Measurements from ENCODE around the gene MNT. TPM values are rescaled to one million over a fixed set of nuclear protein-coding genes. Genes with fewer than 3 reads are reported as not detected.
"Not testable (repeated sequence)": the region's sequence is repeated elsewhere in the genome, so short reads cannot be mapped to it uniquely, and the experiment has no call there.

Gene MNT, protein sequence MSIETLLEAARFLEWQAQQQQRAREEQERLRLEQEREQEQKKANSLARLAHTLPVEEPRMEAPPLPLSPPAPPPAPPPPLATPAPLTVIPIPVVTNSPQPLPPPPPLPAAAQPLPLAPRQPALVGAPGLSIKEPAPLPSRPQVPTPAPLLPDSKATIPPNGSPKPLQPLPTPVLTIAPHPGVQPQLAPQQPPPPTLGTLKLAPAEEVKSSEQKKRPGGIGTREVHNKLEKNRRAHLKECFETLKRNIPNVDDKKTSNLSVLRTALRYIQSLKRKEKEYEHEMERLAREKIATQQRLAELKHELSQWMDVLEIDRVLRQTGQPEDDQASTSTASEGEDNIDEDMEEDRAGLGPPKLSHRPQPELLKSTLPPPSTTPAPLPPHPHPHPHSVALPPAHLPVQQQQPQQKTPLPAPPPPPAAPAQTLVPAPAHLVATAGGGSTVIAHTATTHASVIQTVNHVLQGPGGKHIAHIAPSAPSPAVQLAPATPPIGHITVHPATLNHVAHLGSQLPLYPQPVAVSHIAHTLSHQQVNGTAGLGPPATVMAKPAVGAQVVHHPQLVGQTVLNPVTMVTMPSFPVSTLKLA
- 10 to 100 TPM; 10.2 to 47.0 TPM for total RNA-seq
- 10 to 100 TPM; 11.5 to 18.1 TPM for polyA plus RNA-seq
- long read RNA-seq, donor 1, full-length matches to known transcripts: 9 of 9 reads
- long read RNA-seq, donor 1, partial matches to known transcripts: 0 of 9 reads
- long read RNA-seq, donor 1, other reads (novel, unspliced or antisense): 0 of 9 reads
- long read RNA-seq, donor 2, full-length matches to known transcripts: 4 of 11 reads
- long read RNA-seq, donor 2, partial matches to known transcripts: 7 of 11 reads
- long read RNA-seq, donor 2, other reads (novel, unspliced or antisense): 0 of 11 reads
- long read RNA-seq, donor 3, full-length matches to known transcripts: 3 of 3 reads
- long read RNA-seq, donor 3, partial matches to known transcripts: 0 of 3 reads
- long read RNA-seq, donor 3, other reads (novel, unspliced or antisense): 0 of 3 reads
- long read RNA-seq, donor 4, full-length matches to known transcripts: 7 of 7 reads
- long read RNA-seq, donor 4, partial matches to known transcripts: 0 of 7 reads
- long read RNA-seq, donor 4, other reads (novel, unspliced or antisense): 0 of 7 reads
- long read RNA-seq, donor 5, full-length matches to known transcripts: 13 of 23 reads
- long read RNA-seq, donor 5, partial matches to known transcripts: 10 of 23 reads
- long read RNA-seq, donor 5, other reads (novel, unspliced or antisense): 0 of 23 reads

DNA sequence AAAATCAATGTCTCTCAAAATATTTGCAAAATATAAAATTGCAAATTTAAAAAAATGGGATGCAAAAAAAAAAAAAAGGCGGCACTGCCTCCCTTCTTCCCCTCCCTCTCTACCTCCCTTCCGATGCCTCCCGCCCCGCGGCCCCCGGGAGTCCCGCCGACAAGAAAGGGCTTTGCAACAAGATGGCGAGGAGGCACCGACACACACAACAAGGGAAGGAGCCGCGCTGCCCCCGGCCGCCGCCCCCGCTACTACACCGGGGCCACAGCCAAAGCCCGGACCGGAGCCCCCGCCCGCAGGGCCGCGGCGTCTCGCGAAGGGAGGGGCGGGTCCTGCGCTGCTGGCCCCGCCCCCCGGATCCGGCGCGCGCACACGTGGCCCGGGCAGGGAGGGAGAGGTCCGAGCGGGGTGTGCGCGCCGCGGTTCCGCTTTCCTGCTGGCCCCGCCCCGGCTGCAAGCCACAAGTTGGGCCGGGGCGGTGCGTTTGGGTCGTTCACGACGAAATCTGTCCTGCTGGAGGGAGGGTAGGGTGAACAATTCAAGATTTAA, at the start of gene MNT:
Gene MNT, minus strand, starts transcription at position 184 of the 549 bp plus-strand sequence. CDS start 348 bp downstream, outside the sequence.
- DNase-seq (peak; percentile 96 to 97 (median 96)), ATAC-seq (ENCODE audit: insufficient read depth, low FRiP score) (peak; percentile 64)
- TF ChIP-seq, protein P1, sequence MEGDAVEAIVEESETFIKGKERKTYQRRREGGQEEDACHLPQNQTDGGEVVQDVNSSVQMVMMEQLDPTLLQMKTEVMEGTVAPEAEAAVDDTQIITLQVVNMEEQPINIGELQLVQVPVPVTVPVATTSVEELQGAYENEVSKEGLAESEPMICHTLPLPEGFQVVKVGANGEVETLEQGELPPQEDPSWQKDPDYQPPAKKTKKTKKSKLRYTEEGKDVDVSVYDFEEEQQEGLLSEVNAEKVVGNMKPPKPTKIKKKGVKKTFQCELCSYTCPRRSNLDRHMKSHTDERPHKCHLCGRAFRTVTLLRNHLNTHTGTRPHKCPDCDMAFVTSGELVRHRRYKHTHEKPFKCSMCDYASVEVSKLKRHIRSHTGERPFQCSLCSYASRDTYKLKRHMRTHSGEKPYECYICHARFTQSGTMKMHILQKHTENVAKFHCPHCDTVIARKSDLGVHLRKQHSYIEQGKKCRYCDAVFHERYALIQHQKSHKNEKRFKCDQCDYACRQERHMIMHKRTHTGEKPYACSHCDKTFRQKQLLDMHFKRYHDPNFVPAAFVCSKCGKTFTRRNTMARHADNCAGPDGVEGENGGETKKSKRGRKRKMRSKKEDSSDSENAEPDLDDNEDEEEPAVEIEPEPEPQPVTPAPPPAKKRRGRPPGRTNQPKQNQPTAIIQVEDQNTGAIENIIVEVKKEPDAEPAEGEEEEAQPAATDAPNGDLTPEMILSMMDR (IDR thresholded peaks at IDR 0.05; ENCODE audit: control extremely low read depth, extremely low read depth): no peak
- peak within 1 kb of the TSS; percentile 82 to 92 for H3K9ac ChIP-seq (ENCODE audit: insufficient read depth in 1 of 2, low read length in 2 of 2)
- peak within 1 kb of the TSS; percentile 98 for H3K27ac ChIP-seq (ENCODE audit: low read depth in 1 of 2, low read length in 1 of 2)
- no peaks in the 10 kb centered on the region for H3K27me3 ChIP-seq (ENCODE audit: control insufficient read depth in 3 of 3, insufficient read depth in 3 of 3, low read length in 2 of 3)
- peak within 1 kb of the TSS; percentile 82 for H3K4me3 ChIP-seq
- WGBS, 2 donors: 0% methylated on average over 47 to 51 of the region's 51 CpGs
- H3K9me3 ChIP-seq (ENCODE audit: control insufficient read depth in 4 of 4, insufficient read depth in 3 of 4, low read length in 3 of 4): no peaks in the 10 kb centered on the region
- peaks cover 0 to 2% (median 0%) of the 10 kb centered on the region in 4 donors for H3K36me3 ChIP-seq (ENCODE audit: control insufficient read depth in 4 of 4, insufficient read depth in 4 of 4, low read length in 4 of 4)
- H3K4me1 ChIP-seq (ENCODE audit: control insufficient read depth in 5 of 5, insufficient read depth in 5 of 5, low read length in 5 of 5): peaks cover 8 to 40% (median 21%) of the 10 kb centered on the region in 5 donors

DNA sequence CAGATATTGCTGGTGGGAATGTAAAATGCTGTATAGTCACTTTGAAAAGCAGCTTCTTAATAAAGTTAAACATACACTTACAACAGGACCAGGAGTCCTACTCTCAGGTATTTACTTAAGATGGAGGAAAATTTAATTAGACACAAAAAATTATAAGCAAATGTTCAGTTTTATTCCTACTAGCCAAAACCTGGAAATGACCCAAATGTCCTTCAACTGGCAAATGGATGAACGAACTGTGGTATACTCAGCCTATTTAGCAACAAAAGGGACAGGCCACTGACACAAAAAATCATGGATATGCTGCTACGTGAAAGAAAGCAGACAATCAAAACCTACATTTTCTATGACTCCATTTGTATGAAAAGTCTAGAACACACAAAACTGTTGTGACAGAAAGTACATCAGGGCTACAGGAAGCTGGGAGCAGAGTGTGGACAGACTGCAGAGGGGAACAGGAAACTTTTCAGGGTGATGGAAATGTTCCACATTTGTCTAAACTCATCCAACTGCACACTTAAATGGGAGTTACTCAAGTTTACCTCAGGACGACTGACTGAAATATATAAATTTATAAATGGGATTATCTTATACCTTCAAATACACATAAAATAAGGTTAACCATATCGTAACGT, 49.3 kb upstream of the MNT start:
- Histone ChIP-seq H3K9ac (ENCODE audit: insufficient read depth in 1 of 2, low read length in 2 of 2) (no peak overlapping the region), H3K9me3 (ENCODE audit: control insufficient read depth in 4 of 4, insufficient read depth in 3 of 4, low read length in 3 of 4) (no peaks in the 10 kb centered on the region), H3K4me3 (no peak overlapping the region), H3K36me3 (ENCODE audit: control insufficient read depth in 4 of 4, insufficient read depth in 4 of 4, low read length in 4 of 4) (peaks cover 0 to 6% (median 3%) of the 10 kb centered on the region in 4 donors), H3K4me1 (ENCODE audit: control insufficient read depth in 5 of 5, insufficient read depth in 5 of 5, low read length in 5 of 5) (peaks cover 0 to 6% (median 0%) of the 10 kb centered on the region in 5 donors), H3K27ac (ENCODE audit: low read depth in 1 of 2, low read length in 1 of 2) (no peak overlapping the region), H3K27me3 (ENCODE audit: control insufficient read depth in 3 of 3, insufficient read depth in 3 of 3, low read length in 2 of 3) (no peaks in the 10 kb centered on the region)
- 44 to 64% methylated on average over 5 of the region's 5 CpGs for WGBS, 2 donors
- TF ChIP-seq, protein P1 (IDR thresholded peaks at IDR 0.05; ENCODE audit: control extremely low read depth, extremely low read depth): no peak
- no peak for ATAC-seq (ENCODE audit: insufficient read depth, low FRiP score)
- peak in 1 of 3 donors; percentile 4 for DNase-seq

DNA sequence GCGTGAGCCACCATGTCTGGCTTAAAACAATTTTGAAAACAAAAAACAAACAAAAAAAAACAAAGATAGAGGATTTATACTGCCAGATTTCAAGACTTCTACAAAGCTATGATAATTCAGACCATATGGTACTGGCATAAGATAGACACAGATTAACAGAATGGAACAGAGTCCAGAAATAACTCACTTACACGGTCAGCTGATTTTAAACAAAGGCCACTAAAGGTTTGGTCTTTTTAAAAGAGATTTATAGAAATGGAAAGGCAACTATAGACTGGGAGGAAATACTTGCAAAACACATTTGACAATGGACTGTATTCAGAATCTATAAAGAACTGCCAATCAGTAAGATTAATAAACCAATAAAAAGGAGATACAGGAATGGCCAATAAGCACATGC, 48.6 kb upstream of the MNT start:
- Histone ChIP-seq H3K27ac (ENCODE audit: low read depth in 1 of 2, low read length in 1 of 2) (no peak overlapping the region), H3K27me3 (ENCODE audit: control insufficient read depth in 3 of 3, insufficient read depth in 3 of 3, low read length in 2 of 3) (no peaks in the 10 kb centered on the region), H3K9me3 (ENCODE audit: control insufficient read depth in 4 of 4, insufficient read depth in 3 of 4, low read length in 3 of 4) (no peaks in the 10 kb centered on the region), H3K36me3 (ENCODE audit: control insufficient read depth in 4 of 4, insufficient read depth in 4 of 4, low read length in 4 of 4) (peaks cover 0 to 7% (median 3%) of the 10 kb centered on the region in 4 donors), H3K9ac (ENCODE audit: insufficient read depth in 1 of 2, low read length in 2 of 2) (no peak overlapping the region), H3K4me1 (ENCODE audit: control insufficient read depth in 5 of 5, insufficient read depth in 5 of 5, low read length in 5 of 5) (peaks cover 0 to 6% (median 0%) of the 10 kb centered on the region in 5 donors), H3K4me3 (no peak overlapping the region)
- TF ChIP-seq, protein P1 (IDR thresholded peaks at IDR 0.05; ENCODE audit: control extremely low read depth, extremely low read depth): no peak
- no peak for ATAC-seq (ENCODE audit: insufficient read depth, low FRiP score)
- WGBS, 2 donors: 93 to 94% methylated on average over 2 of the region's 2 CpGs
- no peak for DNase-seq

DNA sequence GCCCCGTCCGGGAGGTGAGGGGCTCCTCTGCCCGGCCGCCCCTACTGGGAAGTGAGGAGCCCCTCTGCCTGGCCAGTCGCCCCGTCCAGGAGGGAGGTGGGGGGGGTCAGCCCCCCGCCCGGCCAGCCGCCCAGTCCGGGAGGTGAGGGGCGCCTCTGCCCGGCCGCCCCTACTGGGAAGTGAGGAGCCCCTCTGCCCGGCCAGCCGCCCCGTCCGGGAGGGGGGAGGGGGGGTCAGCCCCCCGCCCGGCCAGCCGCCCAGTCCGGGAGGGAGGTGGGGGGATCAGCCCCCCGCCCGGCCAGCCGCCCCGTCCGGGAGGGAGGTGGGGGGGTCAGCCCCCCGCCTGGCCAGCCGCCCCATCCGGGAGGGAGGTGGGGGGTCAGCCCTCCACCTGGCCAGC, 46.6 kb upstream of the MNT start:
- WGBS, 2 donors: 94% methylated on average over 16 of the region's 29 CpGs; no CpG with 5 or more reads in 1 of the 2 donors
- not testable (repeated sequence) for H3K27me3 ChIP-seq (ENCODE audit: control insufficient read depth in 3 of 3, insufficient read depth in 3 of 3, low read length in 2 of 3); H3K4me3 ChIP-seq; ATAC-seq (ENCODE audit: insufficient read depth, low FRiP score); H3K9me3 ChIP-seq (ENCODE audit: control insufficient read depth in 4 of 4, insufficient read depth in 3 of 4, low read length in 3 of 4); H3K9ac ChIP-seq (ENCODE audit: insufficient read depth in 1 of 2, low read length in 2 of 2); H3K4me1 ChIP-seq (ENCODE audit: control insufficient read depth in 5 of 5, insufficient read depth in 5 of 5, low read length in 5 of 5); H3K36me3 ChIP-seq (ENCODE audit: control insufficient read depth in 4 of 4, insufficient read depth in 4 of 4, low read length in 4 of 4); DNase-seq; H3K27ac ChIP-seq (ENCODE audit: low read depth in 1 of 2, low read length in 1 of 2)

Data from lung (tissue), 16 donors.